ENCODE data around the gene STK24.

DNA sequence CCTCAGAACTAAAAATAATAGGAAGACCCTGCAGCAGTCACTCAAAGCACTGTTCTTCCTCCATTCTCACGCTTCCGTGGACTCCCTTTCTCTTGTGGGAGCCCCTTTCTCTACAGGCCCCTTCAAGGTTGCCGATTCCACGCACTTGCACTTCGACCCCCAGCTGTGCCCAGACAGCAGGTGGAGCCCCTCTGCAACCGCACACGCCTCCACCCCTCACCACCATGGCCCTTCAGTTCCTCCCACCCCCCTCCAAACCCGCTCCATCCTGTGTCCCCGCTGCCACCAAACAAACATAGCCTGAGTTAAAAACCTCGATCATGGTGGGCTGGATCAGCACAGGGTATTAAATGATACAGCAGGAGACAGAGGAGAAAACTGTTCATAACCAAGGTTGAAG, 102.6 kb downstream of the STK24 start:
- TF ChIP-seq OSR1 (CRISPR knock-in tag; IDR thresholded peaks at IDR 0.05) (no peak), TCF4 (CRISPR knock-in tag; IDR thresholded peaks at IDR 0.05; ENCODE audit: borderline replicate concordance) (no peak), PATZ1 (CRISPR knock-in tag; IDR thresholded peaks at IDR 0.05; ENCODE audit: borderline replicate concordance) (no peak), ARNTL (CRISPR knock-in tag; IDR thresholded peaks at IDR 0.05; ENCODE audit: borderline replicate concordance, low read depth) (no peak), ISL1 (CRISPR knock-in tag; IDR thresholded peaks at IDR 0.05) (no peak), PPARA (CRISPR knock-in tag; IDR thresholded peaks at IDR 0.05; ENCODE audit: borderline replicate concordance) (no peak), ZNF565 (CRISPR knock-in tag; conservative IDR thresholded peaks at IDR 0.05; ENCODE audit: low read depth) (no peak), ZFP30 (CRISPR knock-in tag; IDR thresholded peaks at IDR 0.05) (no peak), ZNF70 (CRISPR knock-in tag; IDR thresholded peaks at IDR 0.05) (no peak), SNAI2 (CRISPR knock-in tag; IDR thresholded peaks at IDR 0.05) (no peak), TOX (CRISPR knock-in tag; IDR thresholded peaks at IDR 0.05; ENCODE audit: borderline replicate concordance) (no peak)
- TF ChIP-seq, protein P1, sequence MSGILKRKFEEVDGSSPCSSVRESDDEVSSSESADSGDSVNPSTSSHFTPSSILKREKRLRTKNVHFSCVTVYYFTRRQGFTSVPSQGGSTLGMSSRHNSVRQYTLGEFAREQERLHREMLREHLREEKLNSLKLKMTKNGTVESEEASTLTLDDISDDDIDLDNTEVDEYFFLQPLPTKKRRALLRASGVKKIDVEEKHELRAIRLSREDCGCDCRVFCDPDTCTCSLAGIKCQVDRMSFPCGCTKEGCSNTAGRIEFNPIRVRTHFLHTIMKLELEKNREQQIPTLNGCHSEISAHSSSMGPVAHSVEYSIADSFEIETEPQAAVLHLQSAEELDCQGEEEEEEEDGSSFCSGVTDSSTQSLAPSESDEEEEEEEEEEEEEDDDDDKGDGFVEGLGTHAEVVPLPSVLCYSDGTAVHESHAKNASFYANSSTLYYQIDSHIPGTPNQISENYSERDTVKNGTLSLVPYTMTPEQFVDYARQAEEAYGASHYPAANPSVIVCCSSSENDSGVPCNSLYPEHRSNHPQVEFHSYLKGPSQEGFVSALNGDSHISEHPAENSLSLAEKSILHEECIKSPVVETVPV (CRISPR knock-in tag; IDR thresholded peaks at IDR 0.05) = no peak
- TF ChIP-seq, protein P2, sequence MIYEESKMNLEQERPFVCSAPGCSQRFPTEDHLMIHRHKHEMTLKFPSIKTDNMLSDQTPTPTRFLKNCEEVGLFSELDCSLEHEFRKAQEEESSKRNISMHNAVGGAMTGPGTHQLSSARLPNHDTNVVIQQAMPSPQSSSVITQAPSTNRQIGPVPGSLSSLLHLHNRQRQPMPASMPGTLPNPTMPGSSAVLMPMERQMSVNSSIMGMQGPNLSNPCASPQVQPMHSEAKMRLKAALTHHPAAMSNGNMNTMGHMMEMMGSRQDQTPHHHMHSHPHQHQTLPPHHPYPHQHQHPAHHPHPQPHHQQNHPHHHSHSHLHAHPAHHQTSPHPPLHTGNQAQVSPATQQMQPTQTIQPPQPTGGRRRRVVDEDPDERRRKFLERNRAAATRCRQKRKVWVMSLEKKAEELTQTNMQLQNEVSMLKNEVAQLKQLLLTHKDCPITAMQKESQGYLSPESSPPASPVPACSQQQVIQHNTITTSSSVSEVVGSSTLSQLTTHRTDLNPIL (CRISPR knock-in tag; IDR thresholded peaks at IDR 0.05; ENCODE audit: low read depth) = no peak
- TF ChIP-seq, protein P3, sequence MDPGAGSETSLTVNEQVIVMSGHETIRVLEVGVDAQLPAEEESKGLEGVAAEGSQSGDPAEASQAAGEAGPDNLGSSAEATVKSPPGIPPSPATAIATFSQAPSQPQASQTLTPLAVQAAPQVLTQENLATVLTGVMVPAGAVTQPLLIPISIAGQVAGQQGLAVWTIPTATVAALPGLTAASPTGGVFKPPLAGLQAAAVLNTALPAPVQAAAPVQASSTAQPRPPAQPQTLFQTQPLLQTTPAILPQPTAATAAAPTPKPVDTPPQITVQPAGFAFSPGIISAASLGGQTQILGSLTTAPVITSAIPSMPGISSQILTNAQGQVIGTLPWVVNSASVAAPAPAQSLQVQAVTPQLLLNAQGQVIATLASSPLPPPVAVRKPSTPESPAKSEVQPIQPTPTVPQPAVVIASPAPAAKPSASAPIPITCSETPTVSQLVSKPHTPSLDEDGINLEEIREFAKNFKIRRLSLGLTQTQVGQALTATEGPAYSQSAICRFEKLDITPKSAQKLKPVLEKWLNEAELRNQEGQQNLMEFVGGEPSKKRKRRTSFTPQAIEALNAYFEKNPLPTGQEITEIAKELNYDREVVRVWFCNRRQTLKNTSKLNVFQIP (CRISPR knock-in tag; IDR thresholded peaks at IDR 0.05; ENCODE audit: borderline replicate concordance, low read depth) = no peak
